Memory B cell (primary cell): ENCODE measurements around the gene NRSN2.

Experiments
- ATAC-seq: fragments of 150-1000 bp; cut with Tn5 transposase; 2 replicates; pipeline ENCODE4 v1.10.0; 2021; ENCODE audit warnings: low read depth, mild to moderate bottlenecking, moderate library complexity
- DNase-seq, 2 donors: peaks; one replicate each; pipeline ENCODE4 v3.0.0; 2022; ENCODE audit warnings: low spot score in 2 of 2
- H3K27ac Mint-ChIP-seq: one replicate; pipeline ENCODE4 v1.8.0; 2022; ENCODE audit warnings: mild to moderate bottlenecking, moderate library complexity, mixed read lengths
- H3K27me3 Mint-ChIP-seq: one replicate; pipeline ENCODE4 v1.8.0; 2022; ENCODE audit warnings: mixed read lengths
- H3K36me3 Mint-ChIP-seq: one replicate; pipeline ENCODE4 v1.8.0; 2022; ENCODE audit warnings: mild to moderate bottlenecking, mixed read lengths
- H3K4me1 Mint-ChIP-seq: one replicate; pipeline ENCODE4 v1.8.0; 2022; ENCODE audit warnings: mixed read lengths
- H3K4me3 Mint-ChIP-seq: one replicate; pipeline ENCODE4 v1.8.0; 2022; ENCODE audit warnings: mild to moderate bottlenecking, moderate library complexity, mixed read lengths
- H3K9me3 Mint-ChIP-seq: one replicate; pipeline ENCODE4 v1.8.0; 2022; ENCODE audit warnings: mixed read lengths

The NRSN2 gene

GRCh38 chr20:312866-313265 is 34.0 kb upstream of the NRSN2 start:
- Mint-ChIP-seq H3K4me3 (no peak overlapping the region), H3K27me3 (no peaks in the 10 kb centered on the region), H3K36me3 (peaks cover 2% of the 10 kb centered on the region), H3K27ac (no peak overlapping the region), H3K9me3 (no peaks in the 10 kb centered on the region), H3K4me1 (peaks cover 13% of the 10 kb centered on the region)
- no peak for ATAC-seq
- no peak for DNase-seq

GRCh38 chr20:313402-313801 is 33.5 kb upstream of the NRSN2 start:
- ATAC-seq (no peak), DNase-seq (no peak)
- H3K27ac Mint-ChIP-seq: no peak overlapping the region
- H3K9me3 Mint-ChIP-seq: no peaks in the 10 kb centered on the region
- H3K4me1 Mint-ChIP-seq: peaks cover 13% of the 10 kb centered on the region
- H3K36me3 Mint-ChIP-seq: peaks cover 2% of the 10 kb centered on the region
- H3K27me3 Mint-ChIP-seq: no peaks in the 10 kb centered on the region
- no peak overlapping the region for H3K4me3 Mint-ChIP-seq

GRCh38 chr20:313948-314347 is 33.0 kb upstream of the NRSN2 start:
- H3K36me3 Mint-ChIP-seq: peaks cover 2% of the 10 kb centered on the region
- no peaks in the 10 kb centered on the region for H3K9me3 Mint-ChIP-seq
- H3K27ac Mint-ChIP-seq: no peak overlapping the region
- no peaks in the 10 kb centered on the region for H3K27me3 Mint-ChIP-seq
- ATAC-seq: no peak
- DNase-seq: no peak
- H3K4me1 Mint-ChIP-seq: peaks cover 13% of the 10 kb centered on the region
- H3K4me3 Mint-ChIP-seq: no peak overlapping the region

- ATAC-seq (no peak), DNase-seq (no peak)
- Mint-ChIP-seq H3K9me3 (no peaks in the 10 kb centered on the region), H3K27me3 (no peaks in the 10 kb centered on the region), H3K36me3 (peaks cover 9% of the 10 kb centered on the region), H3K27ac (no peak overlapping the region), H3K4me3 (no peak overlapping the region), H3K4me1 (peaks cover 2% of the 10 kb centered on the region)
Measured at GRCh38 chr20:316316-317068, 30.4 kb upstream of the NRSN2 start.

- peaks cover 19% of the 10 kb centered on the region for H3K4me1 Mint-ChIP-seq
- peak overlapping the region; percentile 95 for H3K4me3 Mint-ChIP-seq
- peaks cover 8% of the 10 kb centered on the region for H3K36me3 Mint-ChIP-seq
- ATAC-seq (peak; percentile 63), DNase-seq (peak; percentile 91 to 97)
- H3K27me3 Mint-ChIP-seq: no peaks in the 10 kb centered on the region
- peak overlapping the region; percentile 89 for H3K27ac Mint-ChIP-seq
- H3K9me3 Mint-ChIP-seq: no peaks in the 10 kb centered on the region
Measured at GRCh38 chr20:324177-325044, 22.5 kb upstream of the NRSN2 start.

GRCh38 chr20:325045-325888 is 21.6 kb upstream of the NRSN2 start, which contains the start of gene SOX12:
Gene SOX12 (plus strand): TSS chr20:325552. CDS start chr20:325925, 373 bp downstream.
- Mint-ChIP-seq H3K27ac (peak within 1 kb of the TSS; percentile 89), H3K4me1 (peaks cover 26% of the 10 kb centered on the region), H3K36me3 (peaks cover 7% of the 10 kb centered on the region), H3K9me3 (no peaks in the 10 kb centered on the region), H3K27me3 (no peaks in the 10 kb centered on the region), H3K4me3 (peak within 1 kb of the TSS; percentile 95)
- DNase-seq (peak; percentile 98 to 99), ATAC-seq (peak; percentile 74)

- H3K9me3 Mint-ChIP-seq: no peaks in the 10 kb centered on the region
- H3K4me1 Mint-ChIP-seq: peaks cover 28% of the 10 kb centered on the region
- H3K36me3 Mint-ChIP-seq: peaks cover 3% of the 10 kb centered on the region
- H3K27me3 Mint-ChIP-seq: no peaks in the 10 kb centered on the region
- peak; percentile 5 for ATAC-seq
- H3K27ac Mint-ChIP-seq: peak overlapping the region; percentile 62
- DNase-seq: peak; percentile 52 to 70
- H3K4me3 Mint-ChIP-seq: peak overlapping the region; percentile 92
Measured at GRCh38 chr20:325889-326644, 20.8 kb upstream of the NRSN2 start.

GRCh38 chr20:326645-327185 is 20.2 kb upstream of the NRSN2 start:
- no peak for ATAC-seq
- no peaks in the 10 kb centered on the region for H3K9me3 Mint-ChIP-seq
- H3K27ac Mint-ChIP-seq: peak overlapping the region; percentile 74
- DNase-seq: peak in 1 of 2 donors; percentile 58
- no peaks in the 10 kb centered on the region for H3K27me3 Mint-ChIP-seq
- H3K4me3 Mint-ChIP-seq: peak overlapping the region; percentile 92
- H3K4me1 Mint-ChIP-seq: peaks cover 28% of the 10 kb centered on the region
- no peaks in the 10 kb centered on the region for H3K36me3 Mint-ChIP-seq

GRCh38 chr20:327186-328026 is 19.5 kb upstream of the NRSN2 start:
- peaks cover 28% of the 10 kb centered on the region for H3K4me1 Mint-ChIP-seq
- peak; percentile 5 for ATAC-seq
- DNase-seq: peak; percentile 59 to 64
- H3K27ac Mint-ChIP-seq: peak overlapping the region; percentile 74
- H3K9me3 Mint-ChIP-seq: no peaks in the 10 kb centered on the region
- no peaks in the 10 kb centered on the region for H3K36me3 Mint-ChIP-seq
- peak overlapping the region; percentile 92 for H3K4me3 Mint-ChIP-seq
- H3K27me3 Mint-ChIP-seq: no peaks in the 10 kb centered on the region

GRCh38 chr20:328027-328974 is 18.6 kb upstream of the NRSN2 start:
- H3K4me1 Mint-ChIP-seq: peaks cover 28% of the 10 kb centered on the region
- no peaks in the 10 kb centered on the region for H3K36me3 Mint-ChIP-seq
- ATAC-seq (no peak), DNase-seq (no peak)
- H3K27ac Mint-ChIP-seq: peak overlapping the region; percentile 74
- H3K27me3 Mint-ChIP-seq: no peaks in the 10 kb centered on the region
- peak overlapping the region; percentile 92 for H3K4me3 Mint-ChIP-seq
- no peaks in the 10 kb centered on the region for H3K9me3 Mint-ChIP-seq

- ATAC-seq (no peak), DNase-seq (no peak)
- H3K27me3 Mint-ChIP-seq: no peaks in the 10 kb centered on the region
- H3K27ac Mint-ChIP-seq: peak overlapping the region; percentile 74
- no peaks in the 10 kb centered on the region for H3K9me3 Mint-ChIP-seq
- peaks cover 24% of the 10 kb centered on the region for H3K4me1 Mint-ChIP-seq
- H3K4me3 Mint-ChIP-seq: no peak overlapping the region
- no peaks in the 10 kb centered on the region for H3K36me3 Mint-ChIP-seq
Measured at GRCh38 chr20:328975-329695, 17.8 kb upstream of the NRSN2 start.
